K562 (cell line): Measurements from ENCODE around the gene TXNRD2. TPM values are rescaled to one million over a fixed set of nuclear protein-coding genes. Genes with fewer than 3 reads are reported as not detected.

Source experiments
- CEBPB ChIP-seq: fragments of 450-650 bp; IDR thresholded peaks from 2 replicates; pipeline ENCODE4 v1.6.1; 2016; ENCODE audit warnings: missing genetic modification characterization, missing compliant biosample characterization
- KLF10 ChIP-seq: fragments of 250-450 bp; sonication (Bioruptor Pico); IDR thresholded peaks from 2 replicates; pipeline ENCODE4 v1.6.1; 2021; ENCODE audit warnings: matching md5 sums
- MTA1 ChIP-seq: fragments of 450-650 bp; IDR thresholded peaks from 2 replicates; pipeline ENCODE4 v1.6.1; 2017; ENCODE audit warnings: borderline replicate concordance
- NONO ChIP-seq, 2 experiments: fragments of 200-400 bp in 1 of 2; fragments of 450-650 bp in 1 of 2; formaldehyde crosslinking in 1 of 2; IDR thresholded peaks; 2 replicates each; pipeline ENCODE4 v1.6.1; 2017; ENCODE audit warnings: low read depth in 2 of 2, mild to moderate bottlenecking in 2 of 2, moderate library complexity in 2 of 2, low read length in 1 of 2
- NR4A1 ChIP-seq, 2 experiments: fragments of 250-450 bp in 1 of 2; fragments of 450-650 bp in 1 of 2; sonication (Bioruptor Pico) in 1 of 2; IDR thresholded peaks; 2 replicates each; pipeline versions ENCODE4 v1.4.0 to v1.6.1; 2016 to 2020; ENCODE audit warnings: mild to moderate bottlenecking in 2 of 2, missing compliant biosample characterization in 1 of 2, missing genetic modification characterization in 1 of 2, moderate library complexity in 1 of 2
- TARDBP ChIP-seq: fragments of 450-650 bp; IDR thresholded peaks from 2 replicates; pipeline ENCODE4 v1.6.1; 2016
- ZFP1 ChIP-seq: fragments of 450-650 bp; formaldehyde crosslinking; IDR thresholded peaks from 2 replicates; pipeline ENCODE4 v1.4.0; 2020; ENCODE audit warnings: mild to moderate bottlenecking, mixed read lengths
- ZFPM2 ChIP-seq: fragments of 250-450 bp; sonication (Bioruptor Pico); IDR thresholded peaks from 2 replicates; pipeline ENCODE4 v1.5.1; 2022; ENCODE audit warnings: mild to moderate bottlenecking
- ZKSCAN3 ChIP-seq: fragments of 250-450 bp; sonication (Bioruptor Pico); IDR thresholded peaks from 2 replicates; pipeline ENCODE4 v1.4.0; 2020
- ZNF408 ChIP-seq: fragments of 250-450 bp; sonication (Bioruptor Pico); IDR thresholded peaks from 2 replicates; pipeline ENCODE4 v1.4.0; 2020; ENCODE audit warnings: low read depth, mild to moderate bottlenecking, moderate library complexity
- ZNF707 ChIP-seq: fragments of 250-450 bp; sonication (Bioruptor Pico); conservative IDR thresholded peaks from 2 replicates; pipeline ENCODE4 v1.8.0; 2022; ENCODE audit warnings: inconsistent platforms, mild to moderate bottlenecking, moderate library complexity
- ZNF785 ChIP-seq: fragments of 250-450 bp; sonication (Bioruptor Pico); IDR thresholded peaks from 2 replicates; pipeline ENCODE4 v1.4.0; 2020; ENCODE audit warnings: mild to moderate bottlenecking
- polyA plus RNA-seq, 8 experiments: library from polyadenylated mRNA; depleted of rRNA in 4 of 8; stranded (reverse) in 5 of 8; unstranded in 3 of 8; fragments of >200 nt; fragmentation: Nextera tagmentation in 2 of 8; fragmentation: Illumina TruSeq in 1 of 8; extraction: Ambion mirVana in 2 of 8; extraction: Trizol in 1 of 8; gene quantifications; 2 replicates each; pipeline versions ENCODE4 v1.2.1 to v1.2.3, GENCODE V29; 2011 to 2014; ENCODE audit warnings: inconsistent platforms in 1 of 8, missing spikeins in 1 of 8
- total RNA-seq, 7 experiments: library from RNA; depleted of rRNA in 6 of 7; stranded (reverse); fragments of >200 nt in 6 of 7; fragmentation: Illumina TruSeq in 2 of 7; extraction: Trizol in 2 of 7; gene quantifications; 2 replicates each; pipeline versions ENCODE4 v1.2.1 to v1.2.3, GENCODE V29; 2011 to 2021; ENCODE audit warnings: low replicate concordance in 1 of 7
- TF ChIP-seq, protein P1 (sequence below): fragments of 250-450 bp; sonication (Bioruptor Pico); IDR thresholded peaks from 2 replicates; pipeline ENCODE4 v1.4.0; 2020; ENCODE audit warnings: borderline replicate concordance
- TF ChIP-seq, protein P2 (sequence below), 2 experiments: fragments of 250-450 bp in 1 of 2; fragments of 450-650 bp in 1 of 2; sonication (Bioruptor Pico) in 1 of 2; IDR thresholded peaks; 2 replicates each; pipeline versions ENCODE4 v1.6.1 to v1.8.0; 2016 to 2021; ENCODE audit warnings: mild to moderate bottlenecking in 2 of 2, moderate library complexity in 2 of 2, missing compliant biosample characterization in 1 of 2, missing genetic modification characterization in 1 of 2
- TF ChIP-seq, protein P3 (sequence below): fragments of 450-650 bp; formaldehyde crosslinking; IDR thresholded peaks from 2 replicates; pipeline ENCODE4 v1.4.0; 2022; ENCODE audit warnings: mild to moderate bottlenecking, moderate library complexity
- TF ChIP-seq, protein P4 (sequence below): fragments of 250-450 bp; sonication (Bioruptor Pico); IDR thresholded peaks from 2 replicates; pipeline ENCODE4 v1.8.0; 2021; ENCODE audit warnings: moderate library complexity, mild to moderate bottlenecking, inconsistent platforms
- TF ChIP-seq, protein P5 (sequence below): fragments of 450-650 bp; IDR thresholded peaks from 2 replicates; pipeline ENCODE4 v1.6.1; 2016; ENCODE audit warnings: missing biosample characterization, missing genetic modification characterization
- TF ChIP-seq, protein P6 (sequence below): fragments of 450-650 bp; formaldehyde crosslinking; IDR thresholded peaks from 2 replicates; pipeline ENCODE4 v1.4.0; 2022; ENCODE audit warnings: missing genetic modification characterization

The TXNRD2 gene
- total and polyA plus RNA-seq, 9 of the 15 experiments (the other 6 are each of a cell fraction or from before 2014, with no cell fraction given): 3.3 to 80.2 (median 49.4) TPM

DNA sequence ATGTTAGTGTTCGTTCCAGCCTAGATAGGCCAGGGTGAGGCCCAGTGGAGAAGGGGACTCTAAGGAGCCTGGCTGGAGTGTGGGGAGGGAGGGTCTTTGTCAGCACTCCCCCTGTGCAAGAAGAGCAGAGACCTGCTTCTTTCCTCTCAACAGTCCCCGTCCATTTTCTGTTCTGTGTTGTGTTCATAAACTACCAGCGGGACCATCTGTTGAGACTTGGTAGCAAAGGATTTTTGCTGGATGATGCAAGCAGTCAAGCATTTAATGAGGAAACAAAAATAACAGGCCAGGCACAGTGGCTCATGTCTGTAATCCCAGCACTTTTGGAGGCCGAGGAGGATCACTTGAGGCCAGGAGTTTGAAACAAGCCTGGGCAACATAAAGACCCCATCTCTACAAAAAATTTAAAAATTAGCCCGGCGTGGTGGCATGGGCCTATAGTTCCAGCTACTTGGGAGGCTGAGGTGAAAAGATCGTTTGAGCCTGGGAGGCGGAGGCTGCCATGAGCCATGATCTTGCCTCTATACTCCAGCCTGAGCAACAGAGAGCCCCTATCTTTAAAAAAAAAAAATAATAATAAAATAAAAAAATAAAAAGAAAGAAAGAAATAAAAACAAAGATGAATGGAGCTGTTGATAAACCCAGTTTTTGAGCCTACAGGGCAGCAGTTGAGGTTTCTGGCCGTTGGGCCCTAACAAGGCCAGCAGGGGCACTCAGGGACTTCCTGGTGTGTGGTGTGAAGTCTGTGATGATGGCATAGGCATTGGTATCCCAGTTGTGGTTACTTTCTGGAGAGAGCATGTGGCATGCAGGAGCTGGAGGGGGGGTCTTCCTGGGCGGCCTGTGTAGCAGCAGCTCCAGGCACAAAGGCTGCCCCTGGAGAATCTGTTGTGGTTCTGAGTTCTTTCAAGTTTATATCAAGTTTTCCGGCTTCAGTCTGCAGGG lies 1.7 kb upstream of the TXNRD2 start (continued):
- TF ChIP-seq KLF10 (CRISPR knock-in tag) (peak; percentile 20; the same call in 1 of the 2 replicates), NR4A1 (CRISPR knock-in tag; IDR thresholded peaks at IDR 0.05) (peak; percentile 88; the same call in 1 of the 2 replicates), NR4A1 (tag; IDR thresholded peaks at IDR 0.05) (peak; percentile 87; the same call in 1 of the 2 replicates), ZNF785 (0 out of 2 replicates have a peak, but pooled peaks have one; percentile 48), TARDBP (no peak), ZKSCAN3 (CRISPR knock-in tag) (no peak), MTA1 (no peak), CEBPB (tag) (peak; percentile 88), ZFP1 (peak; percentile 63; the same call in 1 of the 2 replicates), ZNF408 (CRISPR knock-in tag) (0 out of 2 replicates have a peak, but pooled peaks have one; percentile 74), NONO (IDR thresholded peaks at IDR 0.05; ENCODE audit: low read depth in 2 of 2, low read length in 1 of 2) (no peak), ZNF707 (CRISPR knock-in tag) (peak; percentile 66), ZFPM2 (CRISPR knock-in tag) (0 out of 2 replicates have a peak, but pooled peaks have one; percentile 87)
- TF ChIP-seq, protein P1, sequence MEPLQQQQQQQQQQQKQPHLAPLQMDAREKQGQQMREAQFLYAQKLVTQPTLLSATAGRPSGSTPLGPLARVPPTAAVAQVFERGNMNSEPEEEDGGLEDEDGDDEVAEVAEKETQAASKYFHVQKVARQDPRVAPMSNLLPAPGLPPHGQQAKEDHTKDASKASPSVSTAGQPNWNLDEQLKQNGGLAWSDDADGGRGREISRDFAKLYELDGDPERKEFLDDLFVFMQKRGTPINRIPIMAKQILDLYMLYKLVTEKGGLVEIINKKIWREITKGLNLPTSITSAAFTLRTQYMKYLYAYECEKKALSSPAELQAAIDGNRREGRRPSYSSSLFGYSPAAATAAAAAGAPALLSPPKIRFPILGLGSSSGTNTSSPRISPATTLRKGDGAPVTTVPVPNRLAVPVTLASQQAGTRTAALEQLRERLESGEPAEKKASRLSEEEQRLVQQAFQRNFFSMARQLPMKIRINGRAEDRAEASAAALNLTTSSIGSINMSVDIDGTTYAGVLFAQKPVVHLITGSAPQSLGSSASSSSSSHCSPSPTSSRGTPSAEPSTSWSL (CRISPR knock-in tag): peak; percentile 59; the same call in 1 of the 2 replicates
- TF ChIP-seq, protein P2, sequence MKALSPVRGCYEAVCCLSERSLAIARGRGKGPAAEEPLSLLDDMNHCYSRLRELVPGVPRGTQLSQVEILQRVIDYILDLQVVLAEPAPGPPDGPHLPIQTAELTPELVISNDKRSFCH (CRISPR knock-in tag; IDR thresholded peaks at IDR 0.05): no peak
- TF ChIP-seq, protein P2 (tag; IDR thresholded peaks at IDR 0.05): no peak
- TF ChIP-seq, protein P3, sequence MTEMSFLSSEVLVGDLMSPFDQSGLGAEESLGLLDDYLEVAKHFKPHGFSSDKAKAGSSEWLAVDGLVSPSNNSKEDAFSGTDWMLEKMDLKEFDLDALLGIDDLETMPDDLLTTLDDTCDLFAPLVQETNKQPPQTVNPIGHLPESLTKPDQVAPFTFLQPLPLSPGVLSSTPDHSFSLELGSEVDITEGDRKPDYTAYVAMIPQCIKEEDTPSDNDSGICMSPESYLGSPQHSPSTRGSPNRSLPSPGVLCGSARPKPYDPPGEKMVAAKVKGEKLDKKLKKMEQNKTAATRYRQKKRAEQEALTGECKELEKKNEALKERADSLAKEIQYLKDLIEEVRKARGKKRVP: peak; percentile 91
- TF ChIP-seq, protein P4, sequence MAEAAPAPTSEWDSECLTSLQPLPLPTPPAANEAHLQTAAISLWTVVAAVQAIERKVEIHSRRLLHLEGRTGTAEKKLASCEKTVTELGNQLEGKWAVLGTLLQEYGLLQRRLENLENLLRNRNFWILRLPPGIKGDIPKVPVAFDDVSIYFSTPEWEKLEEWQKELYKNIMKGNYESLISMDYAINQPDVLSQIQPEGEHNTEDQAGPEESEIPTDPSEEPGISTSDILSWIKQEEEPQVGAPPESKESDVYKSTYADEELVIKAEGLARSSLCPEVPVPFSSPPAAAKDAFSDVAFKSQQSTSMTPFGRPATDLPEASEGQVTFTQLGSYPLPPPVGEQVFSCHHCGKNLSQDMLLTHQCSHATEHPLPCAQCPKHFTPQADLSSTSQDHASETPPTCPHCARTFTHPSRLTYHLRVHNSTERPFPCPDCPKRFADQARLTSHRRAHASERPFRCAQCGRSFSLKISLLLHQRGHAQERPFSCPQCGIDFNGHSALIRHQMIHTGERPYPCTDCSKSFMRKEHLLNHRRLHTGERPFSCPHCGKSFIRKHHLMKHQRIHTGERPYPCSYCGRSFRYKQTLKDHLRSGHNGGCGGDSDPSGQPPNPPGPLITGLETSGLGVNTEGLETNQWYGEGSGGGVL (CRISPR knock-in tag): peak; percentile 80
- TF ChIP-seq, protein P5, sequence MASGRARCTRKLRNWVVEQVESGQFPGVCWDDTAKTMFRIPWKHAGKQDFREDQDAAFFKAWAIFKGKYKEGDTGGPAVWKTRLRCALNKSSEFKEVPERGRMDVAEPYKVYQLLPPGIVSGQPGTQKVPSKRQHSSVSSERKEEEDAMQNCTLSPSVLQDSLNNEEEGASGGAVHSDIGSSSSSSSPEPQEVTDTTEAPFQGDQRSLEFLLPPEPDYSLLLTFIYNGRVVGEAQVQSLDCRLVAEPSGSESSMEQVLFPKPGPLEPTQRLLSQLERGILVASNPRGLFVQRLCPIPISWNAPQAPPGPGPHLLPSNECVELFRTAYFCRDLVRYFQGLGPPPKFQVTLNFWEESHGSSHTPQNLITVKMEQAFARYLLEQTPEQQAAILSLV (tag): no peak
- TF ChIP-seq, protein P6, sequence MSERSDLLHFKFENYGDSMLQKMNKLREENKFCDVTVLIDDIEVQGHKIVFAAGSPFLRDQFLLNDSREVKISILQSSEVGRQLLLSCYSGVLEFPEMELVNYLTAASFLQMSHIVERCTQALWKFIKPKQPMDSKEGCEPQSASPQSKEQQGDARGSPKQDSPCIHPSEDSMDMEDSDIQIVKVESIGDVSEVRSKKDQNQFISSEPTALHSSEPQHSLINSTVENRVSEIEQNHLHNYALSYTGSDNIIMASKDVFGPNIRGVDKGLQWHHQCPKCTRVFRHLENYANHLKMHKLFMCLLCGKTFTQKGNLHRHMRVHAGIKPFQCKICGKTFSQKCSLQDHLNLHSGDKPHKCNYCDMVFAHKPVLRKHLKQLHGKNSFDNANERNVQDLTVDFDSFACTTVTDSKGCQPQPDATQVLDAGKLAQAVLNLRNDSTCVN (CRISPR knock-in tag): peak; percentile 89
